Measurements from ENCODE around the gene SYT6.

GRCh38 chr1:114086601-114087368, 66.9 kb downstream of the SYT6 start:
- TF ChIP-seq CTCF (IDR thresholded peaks at IDR 0.05; ENCODE audit: insufficient read depth, low read length, poor library complexity, severe bottlenecking) = no peak
- no peak for TF ChIP-seq EZH2phosphoT487 (conservative IDR thresholded peaks at IDR 0.05; ENCODE audit: low read length)

Data from SU-DHL-6 (cell line).